D721Med (cell line): Measurements from ENCODE around the gene ZNF202.

Experiments used
- DNase-seq: peaks from one replicate; pipeline ENCODE4 v3.0.0; 2011; ENCODE audit warnings: low spot score; ENCODE audit not compliant: insufficient read length
- FAIRE-seq: peaks from 2 replicates; lab custom pipeline; 2011; peaks lifted over from hg19 to GRCh38; lab: Jason Lieb, UNC
- TF ChIP-seq, protein P1 (sequence below): IDR thresholded peaks from 2 replicates; pipeline ENCODE4 v1.5.1; 2012; ENCODE audit warnings: mild to moderate bottlenecking, control low read depth; ENCODE audit not compliant: insufficient read depth; ENCODE audit errors: missing control alignments

Gene ZNF202

DNA sequence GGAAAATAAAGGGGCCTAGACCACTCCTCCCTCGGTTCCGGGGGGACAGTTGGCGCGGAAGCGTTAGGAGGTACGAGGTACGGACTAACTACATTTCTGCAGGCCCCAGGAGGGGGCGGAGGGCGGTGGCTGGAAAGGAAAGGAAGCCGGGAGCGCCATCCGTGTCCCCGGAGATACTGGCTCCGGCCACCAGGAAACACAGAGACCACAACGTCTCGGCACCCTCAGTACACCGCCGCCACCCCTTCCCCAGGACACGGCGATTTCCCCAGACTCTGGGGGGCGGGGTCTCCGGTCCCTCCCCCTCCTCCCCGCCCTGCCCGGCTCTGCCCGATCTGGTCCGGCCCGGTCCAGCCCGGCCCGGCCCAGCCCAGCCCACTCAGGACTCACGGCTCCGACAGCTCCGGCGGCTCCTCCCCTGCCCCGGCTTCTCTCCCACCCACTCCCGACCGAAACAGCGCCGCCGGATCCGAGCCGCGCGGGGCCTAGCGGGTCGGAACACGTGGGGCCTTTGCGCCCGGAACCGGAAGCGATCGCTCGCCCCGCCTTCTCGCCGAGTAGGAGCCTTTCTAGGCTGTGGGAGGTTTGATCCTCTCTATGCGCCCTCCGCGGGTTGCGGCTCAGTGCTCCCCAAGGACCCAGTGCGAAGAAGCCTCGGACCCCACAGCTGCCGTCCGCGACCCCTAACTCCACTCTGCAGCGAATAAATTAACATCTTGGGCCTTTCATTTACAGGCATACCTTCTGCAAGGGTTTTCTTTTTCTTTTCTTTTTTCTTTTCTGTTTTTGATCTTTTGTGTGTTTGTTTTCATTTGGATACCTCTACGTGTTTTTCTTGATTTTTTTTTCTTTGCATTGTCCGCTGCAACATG is at the start of gene ZNF202:
TSS of gene ZNF202 (minus strand) at position 502 of the 872 bp plus-strand sequence. CDS start 10,772 bp downstream, outside the sequence.
- peak; percentile 41 for DNase-seq
- FAIRE-seq = no peak
- TF ChIP-seq, protein P1, sequence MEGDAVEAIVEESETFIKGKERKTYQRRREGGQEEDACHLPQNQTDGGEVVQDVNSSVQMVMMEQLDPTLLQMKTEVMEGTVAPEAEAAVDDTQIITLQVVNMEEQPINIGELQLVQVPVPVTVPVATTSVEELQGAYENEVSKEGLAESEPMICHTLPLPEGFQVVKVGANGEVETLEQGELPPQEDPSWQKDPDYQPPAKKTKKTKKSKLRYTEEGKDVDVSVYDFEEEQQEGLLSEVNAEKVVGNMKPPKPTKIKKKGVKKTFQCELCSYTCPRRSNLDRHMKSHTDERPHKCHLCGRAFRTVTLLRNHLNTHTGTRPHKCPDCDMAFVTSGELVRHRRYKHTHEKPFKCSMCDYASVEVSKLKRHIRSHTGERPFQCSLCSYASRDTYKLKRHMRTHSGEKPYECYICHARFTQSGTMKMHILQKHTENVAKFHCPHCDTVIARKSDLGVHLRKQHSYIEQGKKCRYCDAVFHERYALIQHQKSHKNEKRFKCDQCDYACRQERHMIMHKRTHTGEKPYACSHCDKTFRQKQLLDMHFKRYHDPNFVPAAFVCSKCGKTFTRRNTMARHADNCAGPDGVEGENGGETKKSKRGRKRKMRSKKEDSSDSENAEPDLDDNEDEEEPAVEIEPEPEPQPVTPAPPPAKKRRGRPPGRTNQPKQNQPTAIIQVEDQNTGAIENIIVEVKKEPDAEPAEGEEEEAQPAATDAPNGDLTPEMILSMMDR = no peak

DNA sequence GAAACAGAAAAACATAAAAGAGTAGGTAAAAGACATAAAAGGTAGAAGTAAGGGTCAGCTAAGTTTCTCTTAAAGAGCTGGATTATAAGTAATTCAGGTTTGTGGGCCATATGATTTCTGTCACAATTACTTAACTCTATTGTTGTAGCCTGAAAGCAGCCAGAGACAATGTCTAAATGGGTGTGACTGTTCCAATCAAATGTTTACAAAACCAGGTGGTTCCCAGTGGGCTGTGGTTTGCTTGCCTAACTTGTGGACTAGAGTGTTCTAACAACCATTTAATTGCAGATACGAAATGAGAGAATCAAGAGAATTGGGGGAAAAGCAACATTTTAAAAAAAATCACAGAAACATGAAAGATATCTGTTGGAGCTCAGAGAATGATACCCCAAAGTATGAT is 42.1 kb upstream of the ZNF202 start:
- no peak for FAIRE-seq
- TF ChIP-seq, protein P1 = no peak

DNA sequence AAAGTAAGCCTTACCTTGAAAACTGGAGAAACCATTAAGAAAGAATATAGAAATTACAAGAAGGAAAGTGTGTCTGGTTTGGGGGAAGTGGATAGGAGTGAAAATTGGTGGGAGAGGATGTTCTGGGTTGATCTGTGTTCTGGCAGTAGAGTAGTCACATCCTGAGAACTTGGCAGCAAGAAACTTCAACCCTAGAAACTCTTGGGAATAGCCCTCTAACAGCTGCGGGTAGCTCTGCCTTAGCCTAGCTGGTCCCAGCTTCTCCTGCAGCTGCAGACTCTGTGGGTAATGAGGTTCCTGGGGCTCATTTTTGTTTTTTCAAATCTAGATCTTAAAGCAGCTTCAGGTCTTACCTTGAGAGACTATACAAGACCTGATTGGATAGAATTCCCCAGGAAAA is 37.1 kb upstream of the ZNF202 start:
- no peak for FAIRE-seq
- TF ChIP-seq, protein P1 = no peak
- DNase-seq = no peak

More for the DNA sequence above, 42.1 kb upstream of the ZNF202 start:
- DNase-seq = no peak

DNA sequence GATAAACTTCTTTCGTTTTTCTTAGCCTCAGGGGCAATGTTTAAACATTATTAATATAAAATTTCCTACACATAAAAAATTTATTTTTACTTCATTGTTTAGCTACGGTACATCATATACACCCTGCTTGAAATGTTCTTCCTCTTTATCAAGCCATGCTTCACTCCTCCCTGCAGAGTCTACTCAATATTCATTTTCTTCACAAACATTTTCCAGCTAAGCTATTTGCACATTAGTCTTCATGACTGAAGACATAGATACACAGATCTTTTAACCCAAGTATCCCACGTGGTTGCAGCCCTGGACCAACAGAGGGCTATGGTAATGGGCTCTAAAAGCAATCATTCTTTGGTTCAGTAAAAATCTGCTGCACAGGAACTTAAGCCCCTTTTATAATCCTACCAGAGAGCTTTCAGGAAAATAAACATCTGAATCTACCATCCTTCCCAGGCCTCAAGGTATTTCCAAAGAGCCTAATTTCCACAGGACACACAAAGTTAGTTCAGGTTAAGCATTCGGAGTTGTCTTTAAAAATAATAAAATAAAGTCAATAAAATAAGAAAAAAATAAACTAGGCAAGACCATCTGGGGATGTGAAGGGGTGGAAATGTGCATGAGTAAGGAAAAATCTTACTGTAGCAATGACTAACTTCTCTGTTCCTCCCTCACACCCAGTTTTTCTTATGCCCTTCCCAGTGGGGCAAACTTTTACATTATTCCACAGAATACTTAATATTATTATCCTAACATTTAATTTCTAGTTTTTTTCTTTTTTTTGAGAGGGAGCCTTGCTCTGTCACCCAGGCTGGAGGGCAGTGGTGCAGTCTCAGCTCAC is 34.5 kb upstream of the ZNF202 start:
- DNase-seq = no peak
- peak; percentile 29 for FAIRE-seq
- TF ChIP-seq, protein P1 = no peak

DNA sequence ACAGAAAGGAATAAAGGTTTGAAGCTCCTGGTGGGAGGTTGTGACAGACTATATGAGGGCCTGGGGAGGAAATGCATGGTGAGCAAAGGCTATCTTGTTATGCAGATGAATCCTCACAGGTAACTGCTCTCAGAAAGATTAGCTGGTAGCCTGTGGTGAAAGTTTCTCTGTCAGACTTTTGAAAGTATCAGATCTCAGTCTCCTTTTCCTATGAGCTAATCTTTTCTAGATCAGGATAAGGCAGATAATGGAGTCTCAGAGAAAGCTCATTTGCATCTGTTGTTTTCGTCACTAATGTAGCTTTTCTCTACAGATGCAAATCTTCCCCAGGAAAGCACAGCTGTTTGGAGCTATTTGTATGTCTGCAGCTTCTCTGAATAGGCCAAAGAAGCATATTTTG is 33.8 kb upstream of the ZNF202 start:
- FAIRE-seq = no peak
- DNase-seq = no peak
- TF ChIP-seq, protein P1 = no peak

DNA sequence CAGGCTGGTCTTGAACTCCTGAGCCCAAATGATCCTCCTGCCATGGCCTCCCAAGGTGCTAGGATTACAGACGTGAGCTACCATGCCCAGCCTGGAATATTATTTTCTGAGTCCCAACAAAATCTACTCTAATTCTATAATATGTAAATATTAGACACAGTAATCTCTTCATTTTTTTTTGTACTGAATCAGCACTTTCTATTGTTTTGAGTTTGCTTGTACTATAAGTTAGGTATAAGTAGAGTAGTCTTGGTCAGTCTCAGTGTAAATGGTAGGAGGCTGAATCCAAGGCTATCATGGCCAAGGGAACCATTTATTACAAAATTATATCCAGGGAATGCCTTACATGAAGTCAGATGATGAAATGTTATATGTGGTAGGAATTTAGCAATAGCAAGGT is 32.5 kb upstream of the ZNF202 start:
- DNase-seq (no peak), FAIRE-seq (no peak)
- TF ChIP-seq, protein P1 = no peak
